Loucy (cell line): Measurements from ENCODE around the gene SND1.
"Not testable (repeated sequence)": the region's sequence is repeated elsewhere in the genome, so short reads cannot be mapped to it uniquely, and the experiment has no call there.

Experiments
- H2AFZ ChIP-seq: fragments of 200-600 bp; sonication (generic); 2 replicates; pipeline ENCODE4 v1.6.0; 2016; ENCODE audit warnings: antibody characterized with exemption, mild to moderate bottlenecking, low read length, moderate library complexity
- H3F3A ChIP-seq: fragments of 200-600 bp; 2 replicates; pipeline ENCODE4 v1.6.0; 2016; ENCODE audit warnings: antibody characterized with exemption, low read depth, mild to moderate bottlenecking
- H3K27me3 ChIP-seq: fragments of 200-600 bp; sonication (generic); 2 replicates; pipeline ENCODE4 v1.6.1; 2014; ENCODE audit warnings: low read length, mild to moderate bottlenecking; ENCODE audit not compliant: insufficient read depth, poor library complexity, severe bottlenecking
- H3K36me3 ChIP-seq: fragments of 200-600 bp; sonication (generic); 2 replicates; pipeline ENCODE4 v1.6.1; 2016; ENCODE audit warnings: low read length; ENCODE audit not compliant: insufficient read depth
- H3K4me1 ChIP-seq: fragments of 200-600 bp; sonication (generic); 2 replicates; pipeline ENCODE4 v1.5.1; 2014; ENCODE audit warnings: low read length, mild to moderate bottlenecking; ENCODE audit not compliant: insufficient read depth, poor library complexity, severe bottlenecking
- H3K4me2 ChIP-seq: fragments of 200-600 bp; sonication (generic); 2 replicates; pipeline ENCODE4 v1.6.0; 2014; ENCODE audit warnings: antibody characterized with exemption, low read length, low read depth, mild to moderate bottlenecking; ENCODE audit not compliant: poor library complexity, severe bottlenecking
- H3K4me3 ChIP-seq: fragments of 200-600 bp; sonication (generic); 2 replicates; pipeline ENCODE4 v1.5.1; 2014; ENCODE audit warnings: low read length, mild to moderate bottlenecking, mixed read lengths; ENCODE audit not compliant: poor library complexity, severe bottlenecking
- H3K79me2 ChIP-seq: fragments of 200-600 bp; sonication (generic); 2 replicates; pipeline ENCODE4 v1.6.1; 2014; ENCODE audit warnings: low read length; ENCODE audit not compliant: insufficient read depth
- H3K9ac ChIP-seq: fragments of 200-600 bp; sonication (generic); 2 replicates; pipeline ENCODE4 v1.6.0; 2014; ENCODE audit warnings: mild to moderate bottlenecking, low read depth, low read length, moderate library complexity; ENCODE audit not compliant: poor library complexity, severe bottlenecking
- H3K9me2 ChIP-seq: fragments of 200-600 bp; sonication (generic); replicated peaks from 2 replicates; pipeline ENCODE4 v1.6.1; 2016; ENCODE audit warnings: low read depth, low read length, mixed read lengths
- H3K9me3 ChIP-seq: fragments of 200-600 bp; sonication (generic); 2 replicates; pipeline ENCODE4 v1.6.1; 2014; ENCODE audit warnings: mild to moderate bottlenecking, antibody characterized with exemption, low read length, low read depth; ENCODE audit not compliant: insufficient read depth
- H4K20me1 ChIP-seq: fragments of 200-600 bp; sonication (generic); 2 replicates; pipeline ENCODE4 v1.6.0; 2014; ENCODE audit warnings: antibody characterized with exemption, low read length, mild to moderate bottlenecking; ENCODE audit not compliant: insufficient read depth, poor library complexity, severe bottlenecking
- EZH2phosphoT487 ChIP-seq: fragments of 200-600 bp; IDR thresholded peaks from 2 replicates; pipeline ENCODE4 v1.6.1; 2018; ENCODE audit warnings: antibody characterized with exemption, mild to moderate bottlenecking, moderate library complexity, borderline replicate concordance
- TF ChIP-seq, protein P1 (sequence below): fragments of 200-600 bp; sonication (generic); conservative IDR thresholded peaks from 2 replicates; pipeline ENCODE4 v1.5.1; 2014; ENCODE audit warnings: mild to moderate bottlenecking, antibody characterized with exemption, low read length

The SND1 gene

DNA sequence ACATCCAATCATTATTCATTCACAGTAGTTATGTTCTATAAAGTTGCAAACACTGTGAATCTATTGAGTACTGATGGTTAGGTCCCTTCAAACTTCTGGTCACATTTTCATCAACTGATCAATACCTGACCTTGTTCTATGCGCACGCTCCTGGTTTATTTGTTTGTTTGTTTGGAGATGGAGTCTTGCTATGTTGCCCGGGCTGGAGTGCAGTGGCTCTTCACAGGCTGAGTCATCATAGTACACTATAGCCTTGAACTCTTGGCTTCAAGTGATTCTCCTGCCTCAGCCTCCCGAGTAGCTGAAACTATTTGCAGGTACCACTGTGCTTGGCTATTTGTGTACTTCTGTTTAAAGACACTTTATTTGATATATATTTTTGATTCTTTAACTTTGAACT lies 19.3 kb downstream of the SND1 start:
- H3K27me3 ChIP-seq, result no peaks in the 10 kb centered on the region
- H3K4me2 ChIP-seq, result no peak overlapping the region
- H3K4me1 ChIP-seq, result no peaks in the 10 kb centered on the region
- no peaks in the 10 kb centered on the region for H3K9me3 ChIP-seq
- H3K9me2 ChIP-seq, result no peaks in the 10 kb centered on the region
- no peak overlapping the region for H3K4me3 ChIP-seq
- peaks cover 23% of the 10 kb centered on the region; the same call in 1 of the 2 replicates for H3K36me3 ChIP-seq
- H3K79me2 ChIP-seq, result peaks cover 80% of the 10 kb centered on the region
- H3F3A ChIP-seq, result no peaks in the 10 kb centered on the region
- TF ChIP-seq EZH2phosphoT487, result no peak
- TF ChIP-seq, protein P1, sequence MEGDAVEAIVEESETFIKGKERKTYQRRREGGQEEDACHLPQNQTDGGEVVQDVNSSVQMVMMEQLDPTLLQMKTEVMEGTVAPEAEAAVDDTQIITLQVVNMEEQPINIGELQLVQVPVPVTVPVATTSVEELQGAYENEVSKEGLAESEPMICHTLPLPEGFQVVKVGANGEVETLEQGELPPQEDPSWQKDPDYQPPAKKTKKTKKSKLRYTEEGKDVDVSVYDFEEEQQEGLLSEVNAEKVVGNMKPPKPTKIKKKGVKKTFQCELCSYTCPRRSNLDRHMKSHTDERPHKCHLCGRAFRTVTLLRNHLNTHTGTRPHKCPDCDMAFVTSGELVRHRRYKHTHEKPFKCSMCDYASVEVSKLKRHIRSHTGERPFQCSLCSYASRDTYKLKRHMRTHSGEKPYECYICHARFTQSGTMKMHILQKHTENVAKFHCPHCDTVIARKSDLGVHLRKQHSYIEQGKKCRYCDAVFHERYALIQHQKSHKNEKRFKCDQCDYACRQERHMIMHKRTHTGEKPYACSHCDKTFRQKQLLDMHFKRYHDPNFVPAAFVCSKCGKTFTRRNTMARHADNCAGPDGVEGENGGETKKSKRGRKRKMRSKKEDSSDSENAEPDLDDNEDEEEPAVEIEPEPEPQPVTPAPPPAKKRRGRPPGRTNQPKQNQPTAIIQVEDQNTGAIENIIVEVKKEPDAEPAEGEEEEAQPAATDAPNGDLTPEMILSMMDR, result no peak
- peaks cover 37% of the 10 kb centered on the region for H4K20me1 ChIP-seq
- no peak overlapping the region for H2AFZ ChIP-seq
- no peak overlapping the region for H3K9ac ChIP-seq

DNA sequence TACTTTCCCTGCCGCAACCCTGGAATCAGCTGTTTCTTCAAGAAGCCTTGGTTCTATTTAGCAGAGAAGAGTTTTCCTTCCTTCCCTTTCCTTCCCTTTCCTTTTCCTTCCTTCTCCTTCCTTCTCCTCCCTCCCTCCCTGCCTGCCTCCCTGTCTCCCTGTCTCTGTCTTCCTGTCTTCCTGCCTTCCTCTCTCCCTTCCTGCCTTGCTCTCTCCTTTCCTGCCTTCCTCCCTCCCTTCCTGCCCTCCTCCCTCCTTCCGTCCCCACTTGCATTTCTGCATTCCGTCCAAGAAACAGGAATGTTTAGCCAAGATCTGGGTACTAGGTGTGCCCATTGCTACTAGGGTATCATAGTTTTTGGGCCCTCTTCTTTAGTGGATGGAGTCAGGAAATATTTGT lies 21.9 kb downstream of the SND1 start:
- Histone ChIP-seq H3F3A (no peaks in the 10 kb centered on the region), H3K9me2 (no peaks in the 10 kb centered on the region), H2AFZ (no peak overlapping the region), H3K79me2 (peaks cover 75% of the 10 kb centered on the region), H3K4me2 (no peak overlapping the region), H3K4me3 (no peak overlapping the region), H3K27me3 (no peaks in the 10 kb centered on the region), H3K9me3 (no peaks in the 10 kb centered on the region), H4K20me1 (peaks cover 20% of the 10 kb centered on the region), H3K36me3 (peaks cover 41% of the 10 kb centered on the region), H3K9ac (no peak overlapping the region), H3K4me1 (no peaks in the 10 kb centered on the region)
- no peak for TF ChIP-seq EZH2phosphoT487
- TF ChIP-seq, protein P1, result no peak

DNA sequence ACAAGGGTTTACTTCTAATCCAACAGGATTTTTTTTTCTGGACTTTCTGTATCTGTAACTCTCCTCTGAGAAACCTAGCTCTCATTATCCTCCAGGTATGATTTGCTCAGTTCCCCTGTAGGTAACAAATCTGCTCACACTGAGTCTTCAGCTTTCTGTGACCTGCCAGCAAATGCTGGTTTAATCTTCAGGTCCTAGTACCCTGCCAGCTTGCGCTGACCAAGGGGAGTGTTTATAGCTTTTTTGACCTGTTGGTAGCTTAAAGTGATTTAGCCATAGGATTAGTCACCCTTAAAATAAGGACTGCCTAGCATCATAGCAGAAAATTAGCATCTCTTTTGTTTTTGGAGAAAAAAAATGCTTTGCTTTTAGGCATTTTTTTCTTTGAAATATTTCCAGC lies 22.4 kb downstream of the SND1 start:
- H4K20me1 ChIP-seq, result peaks cover 20% of the 10 kb centered on the region
- H3K9ac ChIP-seq, result no peak overlapping the region
- no peaks in the 10 kb centered on the region for H3K9me3 ChIP-seq
- no peaks in the 10 kb centered on the region for H3K9me2 ChIP-seq
- H3K4me1 ChIP-seq, result no peaks in the 10 kb centered on the region
- peaks cover 74% of the 10 kb centered on the region for H3K79me2 ChIP-seq
- no peaks in the 10 kb centered on the region for H3K27me3 ChIP-seq
- no peak overlapping the region for H3K4me2 ChIP-seq
- TF ChIP-seq, protein P1, result no peak
- TF ChIP-seq EZH2phosphoT487, result no peak
- H2AFZ ChIP-seq, result no peak overlapping the region
- no peaks in the 10 kb centered on the region for H3F3A ChIP-seq
- H3K36me3 ChIP-seq, result peaks cover 42% of the 10 kb centered on the region
- no peak overlapping the region for H3K4me3 ChIP-seq

DNA sequence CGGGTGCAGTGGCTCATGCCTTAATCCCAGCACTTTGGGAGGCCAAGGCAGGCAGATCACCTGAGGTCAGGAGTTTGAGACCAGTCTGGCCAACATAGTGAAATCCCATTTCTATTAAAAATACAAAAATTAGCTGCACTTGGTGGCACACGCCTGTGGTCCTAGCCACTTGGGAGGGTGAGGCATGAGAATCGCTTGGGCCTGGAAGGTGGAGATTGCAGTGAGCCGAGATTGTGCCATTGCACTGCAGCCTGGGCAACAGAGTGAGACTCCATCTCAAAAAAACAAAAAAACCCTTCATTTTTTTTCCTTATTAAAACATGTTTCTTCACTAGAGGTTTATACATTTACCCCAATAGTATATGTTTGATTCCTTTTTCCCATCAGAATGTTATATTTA lies 22.9 kb downstream of the SND1 start:
- H3K4me2 ChIP-seq, H2AFZ ChIP-seq, H3K9me3 ChIP-seq, H3F3A ChIP-seq, H3K9me2 ChIP-seq, H3K27me3 ChIP-seq, H3K9ac ChIP-seq, H3K4me3 ChIP-seq, H3K4me1 ChIP-seq: not testable (repeated sequence)
- H3K36me3 ChIP-seq, result peaks cover 48% of the 10 kb centered on the region
- H3K79me2 ChIP-seq, result peaks cover 76% of the 10 kb centered on the region
- peaks cover 20% of the 10 kb centered on the region for H4K20me1 ChIP-seq
